Lower leg skin (tissue), 3 donors: Measurements from ENCODE around the gene MRPL49.

ENCODE experiments used
- CTCF ChIP-seq, 3 donors: fragments of 450-650 bp; IDR thresholded peaks; one replicate each; pipeline ENCODE4 v1.5.1; 2016; ENCODE audit warnings: antibody characterized with exemption in 3 of 3, mild to moderate bottlenecking in 3 of 3, moderate library complexity in 2 of 3
- POLR2A ChIP-seq, 2 donors: fragments of 450-650 bp; IDR thresholded peaks; one replicate each; pipeline ENCODE4 v1.6.1; 2016 to 2017; ENCODE audit warnings: antibody characterized with exemption in 2 of 2, mild to moderate bottlenecking in 1 of 2, moderate library complexity in 1 of 2

GRCh38 chr11:65087216-65087615 lies 34.9 kb upstream of the MRPL49 start:
- TF ChIP-seq CTCF (IDR thresholded peaks at IDR 0.05) (no peak), POLR2A (IDR thresholded peaks at IDR 0.05) (no peak)
